Left renal pelvis (tissue), 4 donors: ENCODE measurements around the gene HTR1E. TPM values are rescaled to one million over a fixed set of nuclear protein-coding genes. Genes with fewer than 3 reads are reported as not detected.
A peak's percentile ranks its signal among the peaks of the same experiment; 100 is the strongest.
"Not testable (repeated sequence)": the region's sequence is repeated elsewhere in the genome, so short reads cannot be mapped to it uniquely, and the experiment has no call there.

ENCODE experiments used
- DNase-seq, 4 donors: peaks; one replicate each; pipeline ENCODE4 v3.0.0-alpha.2; 2013; ENCODE audit warnings: low read depth in 4 of 4, low spot score in 3 of 4
- polyA plus RNA-seq, 4 donors: library from polyadenylated mRNA; unstranded; fragments of 120-200 nt; gene quantifications; one replicate each; pipeline ENCODE4 v1.2.1, GENCODE V29; 2013; ENCODE audit not compliant: insufficient read length in 4 of 4

HTR1E gene
- polyA plus RNA-seq, 4 donors, result 0.58 to 4.1 (median 0.81) TPM

- DNase-seq, result no peak
Observed at GRCh38 chr6:86969573-86969972, 32.2 kb downstream of the HTR1E start.

GRCh38 chr6:86973088-86973487 lies 35.8 kb downstream of the HTR1E start:
- no peak for DNase-seq

- DNase-seq, result no peak
Observed at GRCh38 chr6:86978251-86978650, 40.9 kb downstream of the HTR1E start.

- no peak for DNase-seq
Observed at GRCh38 chr6:87001494-87001893, 64.2 kb downstream of the HTR1E start.

- not testable (repeated sequence) for DNase-seq
Observed at GRCh38 chr6:87002391-87002790, 65.1 kb downstream of the HTR1E start.

- not testable (repeated sequence) for DNase-seq
Observed at GRCh38 chr6:87006541-87006940, 69.2 kb downstream of the HTR1E start.

GRCh38 chr6:87009581-87009980 lies 72.3 kb downstream of the HTR1E start:
- DNase-seq, result not testable (repeated sequence)

- DNase-seq, result no peak
Observed at GRCh38 chr6:87012035-87012434, 74.7 kb downstream of the HTR1E start.

- no peak for DNase-seq
Observed at GRCh38 chr6:87012743-87013142, 75.4 kb downstream of the HTR1E start.

- no peak for DNase-seq
Observed at GRCh38 chr6:87016772-87017171, 79.4 kb downstream of the HTR1E start.

- no peak for DNase-seq
Observed at GRCh38 chr6:87027021-87027420, 89.7 kb downstream of the HTR1E start.

- DNase-seq, result peak; percentile 4 to 14 (median 10)
Observed at GRCh38 chr6:87029711-87030314, 92.5 kb downstream of the HTR1E start.

GRCh38 chr6:87040729-87041128 lies 103.4 kb downstream of the HTR1E start:
- no peak for DNase-seq

- no peak for DNase-seq
Observed at GRCh38 chr6:87045521-87046075, 108.3 kb downstream of the HTR1E start.

- no peak for DNase-seq
Observed at GRCh38 chr6:87049779-87050178, 112.5 kb downstream of the HTR1E start.

GRCh38 chr6:87053312-87053711 lies 116.0 kb downstream of the HTR1E start:
- DNase-seq, result no peak

- DNase-seq, result no peak
Observed at GRCh38 chr6:87054143-87054833, 117.0 kb downstream of the HTR1E start.

- no peak for DNase-seq
Observed at GRCh38 chr6:87059943-87060342, 122.6 kb downstream of the HTR1E start.

- no peak for DNase-seq
Observed at GRCh38 chr6:87065117-87065516, 127.8 kb downstream of the HTR1E start.
